KMS-11 (cell line): ENCODE data around the gene BTBD16.

Experiments
- H2AFZ ChIP-seq: fragments of 200-600 bp; sonication (generic); 2 replicates; pipeline ENCODE4 v1.6.1; 2016; ENCODE audit warnings: antibody characterized with exemption, mixed run types, low read depth
- H3K27ac ChIP-seq: fragments of 200-600 bp; sonication (generic); 2 replicates; pipeline ENCODE4 v1.6.1; 2016; ENCODE audit warnings: mild to moderate bottlenecking, mixed run types
- H3K27me3 ChIP-seq: fragments of 200-600 bp; sonication (generic); 2 replicates; pipeline ENCODE4 v1.6.1; 2017; ENCODE audit warnings: mild to moderate bottlenecking, low read depth, mixed run types, moderate library complexity; ENCODE audit not compliant: insufficient read depth
- H3K36me3 ChIP-seq: fragments of 200-600 bp; sonication (generic); 2 replicates; pipeline ENCODE4 v1.6.1; 2017; ENCODE audit warnings: mild to moderate bottlenecking, mixed run types; ENCODE audit not compliant: insufficient read depth
- H3K4me1 ChIP-seq: fragments of 200-600 bp; sonication (generic); 2 replicates; pipeline ENCODE4 v1.6.1; 2016; ENCODE audit warnings: mild to moderate bottlenecking, low read depth, mixed run types; ENCODE audit not compliant: poor library complexity, severe bottlenecking
- H3K4me2 ChIP-seq: fragments of 200-600 bp; sonication (generic); 2 replicates; pipeline ENCODE4 v1.7.0; 2016; ENCODE audit warnings: mild to moderate bottlenecking, mixed run types
- H3K4me3 ChIP-seq: fragments of 200-600 bp; sonication (generic); IDR thresholded peaks from 2 replicates; pipeline ENCODE4 v1.6.1; 2017; ENCODE audit warnings: low read depth, low read length, mixed read lengths; ENCODE audit not compliant: insufficient read depth
- H3K79me2 ChIP-seq: fragments of 200-600 bp; sonication (generic); 2 replicates; pipeline ENCODE4 v1.6.1; 2016; ENCODE audit warnings: low read depth, mixed run types; ENCODE audit not compliant: insufficient read depth
- H3K9ac ChIP-seq: fragments of 200-600 bp; sonication (generic); 2 replicates; pipeline ENCODE4 v1.6.1; 2016; ENCODE audit warnings: mild to moderate bottlenecking, mixed run types
- H4K20me1 ChIP-seq: fragments of 200-600 bp; sonication (generic); 2 replicates; pipeline ENCODE4 v1.6.1; 2016; ENCODE audit warnings: mild to moderate bottlenecking, mixed run types; ENCODE audit not compliant: insufficient read depth
- CTCF ChIP-seq: fragments of 200-600 bp; sonication (generic); conservative IDR thresholded peaks from 2 replicates; pipeline ENCODE4 v1.6.1; 2017; ENCODE audit warnings: low read depth, mild to moderate bottlenecking, antibody characterized with exemption, low read length, moderate library complexity, mixed read lengths

BTBD16 gene

GRCh38 chr10:122225330-122225729 lies 45.8 kb upstream of the BTBD16 start:
- Histone ChIP-seq H3K4me3 (no peak overlapping the region), H3K4me1 (no peaks in the 10 kb centered on the region), H3K4me2 (no peak overlapping the region), H2AFZ (no peak overlapping the region), H3K36me3 (no peaks in the 10 kb centered on the region), H3K9ac (no peak overlapping the region), H3K79me2 (no peaks in the 10 kb centered on the region), H3K27me3 (no peaks in the 10 kb centered on the region), H4K20me1 (no peaks in the 10 kb centered on the region), H3K27ac (no peak overlapping the region)
- no peak for TF ChIP-seq CTCF

- H3K79me2 ChIP-seq = no peaks in the 10 kb centered on the region
- H3K4me2 ChIP-seq = no peak overlapping the region
- H3K27ac ChIP-seq = no peak overlapping the region
- H3K4me3 ChIP-seq = no peak overlapping the region
- no peak overlapping the region for H3K9ac ChIP-seq
- H3K4me1 ChIP-seq = no peaks in the 10 kb centered on the region
- TF ChIP-seq CTCF = no peak
- H3K27me3 ChIP-seq = no peaks in the 10 kb centered on the region
- no peak overlapping the region for H2AFZ ChIP-seq
- H4K20me1 ChIP-seq = no peaks in the 10 kb centered on the region
- no peaks in the 10 kb centered on the region for H3K36me3 ChIP-seq
Measured at GRCh38 chr10:122227754-122228153, 43.3 kb upstream of the BTBD16 start.

DNA sequence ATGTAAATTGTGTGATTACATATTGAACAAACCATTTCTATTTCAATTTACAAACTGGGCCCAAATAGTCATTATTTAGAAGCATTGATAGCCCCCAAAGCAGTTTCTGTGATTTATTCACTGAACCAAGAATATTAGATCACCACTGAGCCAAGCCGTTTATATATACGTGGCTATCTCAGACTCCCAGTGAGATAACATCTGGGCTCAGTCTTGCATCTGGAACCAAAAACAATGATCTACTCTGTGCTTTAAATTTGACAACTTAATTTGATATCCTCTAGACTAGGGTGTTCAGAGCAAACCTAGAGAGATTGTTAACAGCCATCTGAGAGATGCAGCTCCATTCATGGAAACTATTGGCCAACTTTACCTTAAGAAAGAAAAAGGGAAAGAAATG lies 41.4 kb upstream of the BTBD16 start:
- Histone ChIP-seq H3K79me2 (no peaks in the 10 kb centered on the region), H3K36me3 (no peaks in the 10 kb centered on the region), H3K4me2 (no peak overlapping the region), H3K4me3 (no peak overlapping the region), H3K27me3 (no peaks in the 10 kb centered on the region), H3K9ac (no peak overlapping the region), H4K20me1 (no peaks in the 10 kb centered on the region), H2AFZ (no peak overlapping the region), H3K4me1 (no peaks in the 10 kb centered on the region), H3K27ac (no peak overlapping the region)
- TF ChIP-seq CTCF = no peak

- no peaks in the 10 kb centered on the region for H3K27me3 ChIP-seq
- no peaks in the 10 kb centered on the region for H3K4me1 ChIP-seq
- H3K4me2 ChIP-seq = no peak overlapping the region
- no peak overlapping the region for H2AFZ ChIP-seq
- no peaks in the 10 kb centered on the region for H4K20me1 ChIP-seq
- no peak overlapping the region for H3K9ac ChIP-seq
- no peaks in the 10 kb centered on the region for H3K79me2 ChIP-seq
- H3K36me3 ChIP-seq = no peaks in the 10 kb centered on the region
- no peak for TF ChIP-seq CTCF
- H3K27ac ChIP-seq = no peak overlapping the region
- no peak overlapping the region for H3K4me3 ChIP-seq
Measured at GRCh38 chr10:122230222-122230621, 40.9 kb upstream of the BTBD16 start.

DNA sequence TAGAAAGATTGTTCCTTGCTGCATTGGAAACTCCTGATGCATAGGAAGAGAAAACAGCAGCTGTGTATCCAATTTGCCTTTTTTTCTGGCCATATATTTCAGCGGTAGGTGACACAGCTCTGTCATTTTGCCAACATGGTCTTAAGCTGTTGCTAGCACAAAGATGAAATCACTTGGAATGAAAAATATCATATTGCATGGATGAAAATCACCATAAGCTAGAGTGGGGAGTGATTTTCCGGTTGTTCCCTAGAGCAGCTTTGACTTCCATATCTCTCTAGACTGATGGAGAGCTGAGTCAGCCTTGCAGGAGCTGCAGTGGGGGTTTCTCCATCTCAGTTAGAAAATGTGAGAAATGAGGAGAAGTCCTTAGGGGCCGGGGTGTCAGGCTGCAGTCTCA lies 38.3 kb upstream of the BTBD16 start:
- Histone ChIP-seq H3K4me2 (no peak overlapping the region), H3K9ac (no peak overlapping the region), H3K4me1 (no peaks in the 10 kb centered on the region), H3K79me2 (no peaks in the 10 kb centered on the region), H3K4me3 (no peak overlapping the region), H4K20me1 (no peaks in the 10 kb centered on the region), H2AFZ (no peak overlapping the region), H3K27me3 (no peaks in the 10 kb centered on the region), H3K27ac (no peak overlapping the region), H3K36me3 (no peaks in the 10 kb centered on the region)
- no peak for TF ChIP-seq CTCF
